Lower leg skin (tissue), 4 donors: ENCODE measurements around the gene PBX1. TPM values are rescaled to one million over a fixed set of nuclear protein-coding genes. Genes with fewer than 3 reads are reported as not detected.

Experiments used
- DNase-seq, 2 donors: peaks; one replicate each; pipeline ENCODE4 v3.0.0-alpha.2; 2019; ENCODE audit warnings: low spot score in 2 of 2
- H3K4me3 ChIP-seq: fragments of 200-600 bp; sonication (generic); 2 replicates; pipeline ENCODE4 v1.5.1; 2017; ENCODE audit warnings: mild to moderate bottlenecking, low read depth; ENCODE audit not compliant: poor library complexity, severe bottlenecking
- CTCF ChIP-seq, 3 donors: fragments of 450-650 bp; IDR thresholded peaks; one replicate each; pipeline ENCODE4 v1.5.1; 2016; ENCODE audit warnings: antibody characterized with exemption in 3 of 3, mild to moderate bottlenecking in 3 of 3, moderate library complexity in 2 of 3
- POLR2A ChIP-seq, 2 donors: fragments of 450-650 bp; IDR thresholded peaks; one replicate each; pipeline ENCODE4 v1.6.1; 2016 to 2017; ENCODE audit warnings: antibody characterized with exemption in 2 of 2, mild to moderate bottlenecking in 1 of 2, moderate library complexity in 1 of 2
- WGBS, 2 donors: methylation state at CpG; one replicate each; pipeline ENCODE4 v1.1.5; 2018; 5-methylcytosine and 5-hydroxymethylcytosine counted together
- intact Hi-C: fragments of 100-400 bp; cut with DNase I; formaldehyde crosslinking; loops from one replicate; pipeline ENCODE4 v1.15.0; 2023; ENCODE audit warnings: low total_unique reads
- total RNA-seq, 4 donors: library from RNA; depleted of rRNA; stranded (reverse); fragments of >200 nt; gene quantifications; one replicate each; pipeline ENCODE4 v1.1.0, GENCODE V29; 2016

Gene PBX1
- total RNA-seq, 4 donors from 2014 or later: 10.0 to 24.1 (median 15.4) TPM

- WGBS, 2 donors: 86 to 96% methylated on average over 4 of the region's 4 CpGs
- H3K4me3 ChIP-seq: no peak overlapping the region
- DNase-seq: no peak
- TF ChIP-seq CTCF (IDR thresholded peaks at IDR 0.05): no peak
- TF ChIP-seq POLR2A (IDR thresholded peaks at IDR 0.05): no peak
- intact Hi-C loops: no loop called here
Measured at GRCh38 chr1:164885311-164885710, 326.3 kb downstream of the PBX1 start.

GRCh38 chr1:164886101-164886500 lies 327.1 kb downstream of the PBX1 start:
- WGBS, 2 donors: 100% methylated on average over 1 of the region's 1 CpG
- DNase-seq: no peak
- no peak overlapping the region for H3K4me3 ChIP-seq
- intact Hi-C loops: no loop called here
- no peak for TF ChIP-seq POLR2A (IDR thresholded peaks at IDR 0.05)
- TF ChIP-seq CTCF (IDR thresholded peaks at IDR 0.05): no peak

GRCh38 chr1:164891615-164892014 lies 332.6 kb downstream of the PBX1 start:
- intact Hi-C loops: no loop called here
- no peak for TF ChIP-seq POLR2A (IDR thresholded peaks at IDR 0.05)
- TF ChIP-seq CTCF (IDR thresholded peaks at IDR 0.05): no peak
- no peak for DNase-seq
- H3K4me3 ChIP-seq: no peak overlapping the region

GRCh38 chr1:164895026-164895912 lies 336.3 kb downstream of the PBX1 start:
- 66 to 75% methylated on average over 8 of the region's 8 CpGs for WGBS, 2 donors
- DNase-seq: no peak
- TF ChIP-seq CTCF (IDR thresholded peaks at IDR 0.05) (no peak), POLR2A (IDR thresholded peaks at IDR 0.05) (no peak)
- intact Hi-C loops: no loop called here
- H3K4me3 ChIP-seq: no peak overlapping the region

GRCh38 chr1:164901031-164901430 lies 342.0 kb downstream of the PBX1 start:
- intact Hi-C loops: no loop called here
- no peak for DNase-seq
- WGBS, 2 donors: 86 to 87% methylated on average over 5 of the region's 5 CpGs
- no peak overlapping the region for H3K4me3 ChIP-seq
- TF ChIP-seq CTCF (IDR thresholded peaks at IDR 0.05) (no peak), POLR2A (IDR thresholded peaks at IDR 0.05) (no peak)
